AG04449 (cell line): ENCODE results near the gene RPL41.
A peak's percentile ranks its signal among the peaks of the same experiment; 100 is the strongest.

ENCODE experiments used
- CTCF ChIA-PET: fragments of 350-600 bp; formaldehyde crosslinking; extraction: SDS; loops from one replicate; lab custom pipeline; 2021; ENCODE audit warnings: antibody characterized with exemption; lab: Yijun Ruan, JAX
- POLR2A ChIA-PET: fragments of 400-600, 350-600 bp; formaldehyde crosslinking; extraction: SDS; loops from one replicate; lab custom pipeline; 2020; ENCODE audit warnings: antibody characterized with exemption, inconsistent platforms; lab: Yijun Ruan, JAX
- DNase-seq: peaks from one replicate; pipeline ENCODE4 v3.0.0-alpha.2; 2010; ENCODE audit warnings: low read depth, low spot score
- H3K4me3 ChIP-seq: 2 replicates; pipeline ENCODE4 v1.5.1; 2011; ENCODE audit warnings: low read depth, mild to moderate bottlenecking, control low read depth, low read length
- TF ChIP-seq, protein P1 (sequence below): IDR thresholded peaks from one replicate; pipeline ENCODE4 v1.5.1; 2011; ENCODE audit warnings: mild to moderate bottlenecking, moderate library complexity, low read length, control low read depth, inconsistent platforms; ENCODE audit not compliant: insufficient read depth; ENCODE audit errors: missing control alignments

Gene RPL41

DNA sequence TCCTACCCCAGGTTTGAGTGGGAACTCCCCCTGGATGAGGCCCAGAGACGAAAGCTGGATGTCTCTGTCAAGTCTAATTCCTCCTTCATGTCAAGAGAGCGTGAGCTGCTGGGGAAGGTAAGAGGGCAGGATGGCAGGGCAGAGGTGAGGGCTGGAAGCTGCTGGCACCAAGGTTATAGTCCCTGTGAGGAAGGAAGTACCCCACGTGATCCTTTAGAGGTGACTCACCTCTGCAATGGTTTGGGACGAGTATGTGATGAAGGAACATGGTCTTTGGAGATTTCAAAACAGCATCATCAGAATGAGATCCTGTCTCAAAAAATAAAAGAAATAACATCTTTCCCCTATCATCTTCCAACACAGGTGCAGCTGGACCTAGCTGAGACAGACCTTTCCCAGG, 26.8 kb downstream of the RPL41 start:
- DNase-seq: no peak
- TF ChIP-seq, protein P1, sequence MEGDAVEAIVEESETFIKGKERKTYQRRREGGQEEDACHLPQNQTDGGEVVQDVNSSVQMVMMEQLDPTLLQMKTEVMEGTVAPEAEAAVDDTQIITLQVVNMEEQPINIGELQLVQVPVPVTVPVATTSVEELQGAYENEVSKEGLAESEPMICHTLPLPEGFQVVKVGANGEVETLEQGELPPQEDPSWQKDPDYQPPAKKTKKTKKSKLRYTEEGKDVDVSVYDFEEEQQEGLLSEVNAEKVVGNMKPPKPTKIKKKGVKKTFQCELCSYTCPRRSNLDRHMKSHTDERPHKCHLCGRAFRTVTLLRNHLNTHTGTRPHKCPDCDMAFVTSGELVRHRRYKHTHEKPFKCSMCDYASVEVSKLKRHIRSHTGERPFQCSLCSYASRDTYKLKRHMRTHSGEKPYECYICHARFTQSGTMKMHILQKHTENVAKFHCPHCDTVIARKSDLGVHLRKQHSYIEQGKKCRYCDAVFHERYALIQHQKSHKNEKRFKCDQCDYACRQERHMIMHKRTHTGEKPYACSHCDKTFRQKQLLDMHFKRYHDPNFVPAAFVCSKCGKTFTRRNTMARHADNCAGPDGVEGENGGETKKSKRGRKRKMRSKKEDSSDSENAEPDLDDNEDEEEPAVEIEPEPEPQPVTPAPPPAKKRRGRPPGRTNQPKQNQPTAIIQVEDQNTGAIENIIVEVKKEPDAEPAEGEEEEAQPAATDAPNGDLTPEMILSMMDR: no peak
- no peak overlapping the region for H3K4me3 ChIP-seq
- ChIA-PET CTCF (interaction anchor here (1.2 to 2.9 kb wide), 4 partner anchors 12 to 46 kb away, joined by 3 to 10 read pairs (median 6); partner anchors contain the start of genes ESYT1, SMARCC2 and ZC3H10), POLR2A (interaction anchor here (1.1 kb wide), 2 partner anchors 10 to 20 kb away, joined by 3 to 4 read pairs; no protein-coding TSS in a partner anchor)

DNA sequence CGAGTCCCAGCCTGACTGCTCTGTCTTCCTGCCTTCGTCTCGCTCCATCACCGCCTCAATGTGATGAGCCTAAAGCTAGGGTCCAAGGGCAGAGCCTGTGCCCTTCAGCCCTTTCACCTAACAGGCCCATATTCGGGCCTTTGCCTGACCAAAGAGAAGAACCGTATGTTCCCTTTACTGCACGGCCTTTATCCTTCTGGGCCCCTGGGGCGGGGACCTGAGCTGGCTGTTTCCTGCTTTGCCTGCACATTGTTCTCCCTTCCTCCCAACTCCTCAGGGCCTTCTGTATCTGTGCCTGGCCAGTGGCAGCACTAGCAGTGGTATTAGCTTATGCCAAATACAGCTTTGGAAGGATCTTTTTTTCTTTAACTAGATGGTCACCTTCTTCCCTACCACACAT, 27.4 kb downstream of the RPL41 start:
- DNase-seq: no peak
- CTCF ChIA-PET: interaction anchor here (0.9 to 2.2 kb wide), 5 partner anchors 11 to 46 kb away, joined by 3 to 7 read pairs (median 3); partner anchors contain the start of genes ESYT1 and SMARCC2
- POLR2A ChIA-PET: interaction anchor here (1.1 to 1.6 kb wide), 3 partner anchors 10 to 26 kb away, joined by 3 to 4 read pairs (median 3); partner anchors contain the start of gene ZC3H10
- no peak overlapping the region for H3K4me3 ChIP-seq
- TF ChIP-seq, protein P1: no peak

DNA sequence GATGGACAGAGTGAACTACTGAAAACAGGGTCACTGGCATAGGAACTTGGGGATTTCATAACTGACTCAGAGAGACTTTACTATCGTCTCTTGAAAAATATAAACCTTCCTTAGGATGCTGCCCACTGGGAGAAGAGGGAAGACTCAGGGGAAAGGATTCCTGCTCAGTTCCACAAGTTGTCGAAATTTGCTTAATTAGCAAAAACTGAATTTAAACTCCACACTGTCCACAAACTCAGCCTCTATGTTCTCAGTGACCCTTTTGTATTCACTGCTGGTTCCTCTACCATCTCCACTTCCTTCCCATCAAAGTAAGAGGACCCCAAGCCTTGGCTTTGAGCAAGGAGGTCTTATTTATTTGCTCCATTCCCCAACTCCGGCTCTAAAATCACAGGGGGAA, 28.8 kb downstream of the RPL41 start:
- DNase-seq: no peak
- POLR2A ChIA-PET: interaction anchor here (1.6 kb wide), 1 partner anchor 27 kb away, joined by 3 read pairs; the partner anchor contains the start of gene ZC3H10
- TF ChIP-seq, protein P1: no peak
- H3K4me3 ChIP-seq: no peak overlapping the region
- CTCF ChIA-PET: interaction anchor here (0.9 kb wide), 1 partner anchor 147 kb away, joined by 3 read pairs; no protein-coding TSS in a partner anchor

DNA sequence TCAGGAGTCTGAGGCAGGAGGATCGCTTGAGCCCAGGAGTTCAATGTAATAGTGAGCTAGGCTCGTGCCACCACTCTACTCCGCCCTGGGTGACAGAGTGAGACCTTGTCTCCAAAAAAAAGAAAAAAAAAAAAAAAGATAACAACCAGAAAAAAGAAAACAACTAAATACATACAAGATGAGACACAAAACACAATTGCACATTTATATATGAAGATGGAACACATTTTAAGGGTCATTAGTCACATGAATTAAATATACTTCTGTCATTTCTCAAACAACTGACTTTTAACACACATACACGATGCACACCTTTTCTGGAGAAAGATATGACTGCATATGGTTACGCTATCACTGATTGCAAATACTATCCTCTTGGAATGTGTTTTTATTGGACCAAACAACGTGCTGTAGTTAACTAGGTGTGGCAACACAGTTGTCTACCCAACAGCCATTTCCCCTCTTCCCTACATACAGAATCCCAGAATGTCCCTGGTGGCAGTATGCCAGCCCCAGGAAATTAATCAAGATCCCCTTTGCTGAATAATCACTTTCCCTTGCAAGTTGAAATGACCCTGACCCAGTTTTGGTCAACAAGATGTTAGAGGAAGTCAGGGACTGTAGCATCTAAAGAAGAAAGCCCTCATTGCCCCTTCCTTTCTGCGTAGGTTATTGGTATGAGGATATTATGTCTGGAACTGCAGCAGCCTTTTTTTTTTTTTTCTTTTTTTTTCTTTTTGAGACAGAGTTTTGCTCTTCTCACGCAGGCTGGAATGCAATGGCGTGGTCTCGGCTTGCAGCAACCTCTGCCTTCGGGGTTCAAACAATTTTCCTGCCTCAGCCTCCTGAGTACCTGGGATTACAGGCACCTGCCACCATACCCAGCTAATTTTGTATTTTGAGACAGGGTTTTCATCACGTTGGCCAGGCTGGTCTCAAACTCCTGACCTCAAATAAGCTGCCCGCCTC, 30.3 kb downstream of the RPL41 start:
- H3K4me3 ChIP-seq: no peak overlapping the region
- CTCF ChIA-PET: no interaction called here
- no peak for DNase-seq
- POLR2A ChIA-PET: interaction anchor here (0.6 to 0.8 kb wide), 2 partner anchors 19 to 50 kb away, joined by 3 read pairs; partner anchors contain the start of gene ESYT1
- TF ChIP-seq, protein P1: no peak

DNA sequence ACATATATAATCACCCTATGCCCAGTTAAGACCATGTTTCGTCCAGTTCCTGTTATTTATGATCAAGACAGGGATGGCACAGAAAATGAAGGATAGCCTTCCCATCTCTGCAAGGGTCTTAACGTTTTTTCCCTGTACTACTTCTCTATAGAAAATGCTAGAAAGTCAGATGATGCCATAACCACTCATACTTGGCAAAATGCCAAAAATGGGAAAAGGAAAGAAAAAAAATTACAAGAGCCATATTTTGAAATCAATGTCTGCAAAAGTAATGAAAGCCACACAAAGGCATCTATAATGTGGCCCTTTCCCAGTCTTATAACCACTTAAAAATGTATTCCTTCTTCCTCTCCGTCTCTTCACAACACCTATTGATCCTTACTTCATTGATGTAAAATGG, 34.1 kb downstream of the RPL41 start:
- TF ChIP-seq, protein P1: no peak
- no peak overlapping the region for H3K4me3 ChIP-seq
- DNase-seq: no peak
- ChIA-PET CTCF (interaction anchor here (0.6 to 1.3 kb wide), 3 partner anchors 22 to 138 kb away, joined by 3 to 7 read pairs (median 3); partner anchors contain the start of genes ESYT1 and SMARCC2), POLR2A (interaction anchor here (0.7 kb wide), 1 partner anchor 33 kb away, joined by 4 read pairs; the partner anchor contains the start of gene ZC3H10)

DNA sequence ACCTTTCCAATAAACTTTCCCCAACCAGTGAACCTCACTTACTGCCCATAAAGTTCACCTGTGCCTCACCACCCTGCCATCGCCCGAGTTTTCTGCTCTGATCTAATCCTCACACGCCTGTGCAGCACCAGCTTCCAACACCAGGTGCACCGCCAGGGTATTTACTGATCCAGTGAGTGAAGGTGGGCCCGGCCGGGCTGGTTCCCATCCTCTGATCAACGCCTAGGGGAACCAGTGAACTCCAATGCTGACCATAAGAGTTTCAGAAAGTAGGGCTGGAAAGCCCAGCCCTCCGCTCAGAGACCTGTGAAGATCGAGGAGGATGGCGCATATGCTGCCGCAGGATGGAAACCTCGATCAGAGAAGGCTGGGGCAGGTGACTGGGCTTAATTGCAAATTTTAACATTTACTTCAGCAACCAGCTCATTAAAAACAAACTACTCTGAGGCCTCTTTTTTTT, 35.3 kb downstream of the RPL41 start:
- peak overlapping the region; percentile 68 for H3K4me3 ChIP-seq
- ChIA-PET POLR2A (interaction anchor here (0.7 to 1.4 kb wide), 3 partner anchors 11 to 24 kb away, joined by 3 to 5 read pairs (median 5); partner anchors contain the start of gene ESYT1), CTCF (interaction anchor here (0.9 to 1.3 kb wide), 4 partner anchors 21 to 38 kb away, joined by 3 to 7 read pairs (median 4); partner anchors contain the start of genes ESYT1 and SMARCC2)
- DNase-seq: no peak
- TF ChIP-seq, protein P1: peak; percentile 20
